ENCODE results near the gene RAB3IL1.
"Not testable (repeated sequence)": the region's sequence is repeated elsewhere in the genome, so short reads cannot be mapped to it uniquely, and the experiment has no call there.

RAB3IL1 gene

DNA sequence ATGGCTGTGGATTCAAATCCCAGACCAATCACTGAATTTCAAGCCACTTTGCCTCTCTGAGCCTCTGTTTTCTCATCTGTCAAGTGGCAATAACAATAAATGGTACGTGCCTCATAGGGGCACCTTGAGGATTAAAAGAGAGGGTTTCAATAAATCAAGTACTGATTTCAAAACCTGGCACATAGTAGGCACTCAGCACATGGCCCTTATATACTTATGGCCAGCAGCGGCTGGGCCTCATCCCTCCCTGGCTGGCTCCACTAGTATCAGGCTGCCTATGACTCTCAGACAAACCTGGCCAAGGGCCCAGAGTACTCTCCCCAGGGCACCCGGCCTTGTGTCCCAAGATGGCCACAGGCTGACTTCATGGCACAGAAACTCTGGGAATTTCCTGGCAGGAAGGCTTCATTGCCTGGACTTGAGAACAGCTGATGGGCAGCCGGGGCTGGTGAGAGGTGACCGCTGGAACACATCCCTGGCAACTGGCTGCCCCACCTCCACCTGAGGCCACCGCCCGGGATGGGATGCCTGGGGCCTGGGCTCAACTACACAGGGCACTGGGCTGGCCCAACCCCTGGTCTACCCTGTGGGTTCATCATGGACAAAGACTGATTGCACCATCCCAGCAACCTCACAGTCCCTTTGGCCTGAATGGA, 29.4 kb downstream of the RAB3IL1 start:
- peak overlapping the region; percentile 78 for H3K9ac ChIP-seq (ENCODE audit: low read length)
- no peaks in the 10 kb centered on the region for H3K9me3 ChIP-seq (ENCODE audit: control insufficient read depth, low read length)
- no peaks in the 10 kb centered on the region for H3K27me3 ChIP-seq (replicated peaks; ENCODE audit: control insufficient read depth, insufficient read depth, low read length)
- peaks cover 25% of the 10 kb centered on the region for H3K36me3 ChIP-seq (ENCODE audit: control insufficient read depth, insufficient read depth, low read length, severe bottlenecking)
- peaks cover 49% of the 10 kb centered on the region for H3K4me1 ChIP-seq (ENCODE audit: control insufficient read depth, insufficient read depth, low read length)
- peak; percentile 87 for DNase-seq (ENCODE audit: low read depth)
- peak overlapping the region; percentile 61 for H3K4me3 ChIP-seq (ENCODE audit: low read length)

- Histone ChIP-seq H3K9ac (ENCODE audit: low read length) (no peak overlapping the region), H3K4me3 (ENCODE audit: low read length) (peak overlapping the region; percentile 19), H3K36me3 (ENCODE audit: control insufficient read depth, insufficient read depth, low read length, severe bottlenecking) (peaks cover 28% of the 10 kb centered on the region), H3K4me1 (ENCODE audit: control insufficient read depth, insufficient read depth, low read length) (peaks cover 58% of the 10 kb centered on the region), H3K27me3 (replicated peaks; ENCODE audit: control insufficient read depth, insufficient read depth, low read length) (no peaks in the 10 kb centered on the region), H3K9me3 (ENCODE audit: control insufficient read depth, low read length) (no peaks in the 10 kb centered on the region)
- no peak for DNase-seq (ENCODE audit: low read depth)
Measured at GRCh38 chr11:61886643-61887042, 30.7 kb downstream of the RAB3IL1 start.

DNA sequence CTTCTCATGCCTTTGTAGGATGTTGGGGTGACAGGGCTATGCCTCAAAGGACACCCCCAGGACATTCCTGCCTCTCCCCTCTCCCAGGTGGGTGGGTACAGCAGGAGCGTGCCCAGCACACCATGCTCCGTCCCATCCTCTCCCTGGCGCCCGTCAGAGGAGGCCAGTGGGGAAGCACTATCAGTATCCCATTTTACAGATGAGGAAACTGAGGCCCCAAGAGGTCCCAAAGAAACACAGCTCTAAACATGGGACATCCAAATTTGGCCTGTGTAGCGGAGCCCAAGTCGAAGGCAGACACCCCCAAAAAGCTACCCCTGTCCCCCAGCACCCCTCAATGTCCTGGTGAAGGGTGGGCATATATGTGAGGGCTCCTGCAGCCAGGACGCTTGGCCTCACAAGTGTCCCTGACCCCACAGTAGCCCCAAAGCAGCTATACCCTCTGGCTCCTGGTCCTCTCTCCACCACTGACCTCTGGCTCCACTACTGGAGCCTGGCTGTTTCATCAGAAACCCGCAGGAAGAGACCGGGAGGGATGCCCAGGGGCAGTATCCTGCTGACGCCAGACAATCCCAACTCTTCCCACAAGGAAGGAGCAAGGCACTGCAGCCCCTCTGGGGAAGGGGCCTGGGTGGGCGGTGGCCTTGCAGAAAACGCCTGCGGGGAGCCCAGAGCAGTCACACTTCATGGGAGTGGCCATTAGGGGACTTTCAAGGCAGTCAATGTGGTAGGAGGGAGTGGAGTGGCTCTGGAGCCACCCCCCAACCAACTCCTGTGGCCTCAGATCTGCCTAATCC, 31.4 kb downstream of the RAB3IL1 start:
- Histone ChIP-seq H3K4me1 (ENCODE audit: control insufficient read depth, insufficient read depth, low read length) (peaks cover 61% of the 10 kb centered on the region), H3K9me3 (ENCODE audit: control insufficient read depth, low read length) (no peaks in the 10 kb centered on the region), H3K9ac (ENCODE audit: low read length) (peak overlapping the region; percentile 17), H3K36me3 (ENCODE audit: control insufficient read depth, insufficient read depth, low read length, severe bottlenecking) (peaks cover 28% of the 10 kb centered on the region), H3K27me3 (replicated peaks; ENCODE audit: control insufficient read depth, insufficient read depth, low read length) (no peaks in the 10 kb centered on the region), H3K4me3 (ENCODE audit: low read length) (no peak overlapping the region)
- no peak for DNase-seq (ENCODE audit: low read depth)

DNA sequence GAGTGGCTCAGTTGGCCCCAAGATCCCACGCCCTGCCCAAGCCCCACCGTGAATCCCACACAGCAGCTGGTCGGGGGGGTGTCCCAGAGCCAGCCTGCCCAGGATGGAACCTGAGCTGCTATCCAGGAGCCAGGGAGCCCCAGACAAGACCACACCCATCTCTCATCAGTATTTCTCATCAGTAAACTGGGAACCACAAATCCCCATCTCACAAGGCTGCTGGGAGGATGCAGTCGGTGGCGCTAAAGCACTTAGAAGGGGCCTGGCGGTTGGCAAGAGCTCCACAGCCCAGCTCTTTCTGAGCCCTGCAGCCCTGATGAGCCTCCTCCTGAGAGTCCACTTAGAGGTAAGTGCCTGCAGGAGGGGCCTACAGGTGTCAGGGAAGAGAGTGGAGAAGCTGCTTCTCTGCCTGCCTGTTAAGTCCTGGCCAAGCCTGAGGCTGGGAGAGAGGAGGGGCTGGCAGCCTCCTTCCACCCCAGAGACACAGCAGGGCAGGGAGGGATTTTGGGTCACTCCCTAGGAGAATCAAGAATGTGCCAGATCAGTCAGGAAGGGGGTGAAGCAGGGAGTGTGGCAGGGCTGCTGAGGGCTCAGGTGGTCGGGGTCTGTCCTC, 32.1 kb downstream of the RAB3IL1 start:
- no peaks in the 10 kb centered on the region for H3K27me3 ChIP-seq (replicated peaks; ENCODE audit: control insufficient read depth, insufficient read depth, low read length)
- peaks cover 28% of the 10 kb centered on the region for H3K36me3 ChIP-seq (ENCODE audit: control insufficient read depth, insufficient read depth, low read length, severe bottlenecking)
- no peak for DNase-seq (ENCODE audit: low read depth)
- peak overlapping the region; percentile 17 for H3K9ac ChIP-seq (ENCODE audit: low read length)
- H3K9me3 ChIP-seq (ENCODE audit: control insufficient read depth, low read length) = no peaks in the 10 kb centered on the region
- H3K4me3 ChIP-seq (ENCODE audit: low read length) = no peak overlapping the region
- peaks cover 62% of the 10 kb centered on the region for H3K4me1 ChIP-seq (ENCODE audit: control insufficient read depth, insufficient read depth, low read length)

- Histone ChIP-seq H3K27me3 (replicated peaks; ENCODE audit: control insufficient read depth, insufficient read depth, low read length) (no peaks in the 10 kb centered on the region), H3K4me1 (ENCODE audit: control insufficient read depth, insufficient read depth, low read length) (peaks cover 58% of the 10 kb centered on the region), H3K9me3 (ENCODE audit: control insufficient read depth, low read length) (no peaks in the 10 kb centered on the region), H3K36me3 (ENCODE audit: control insufficient read depth, insufficient read depth, low read length, severe bottlenecking) (peaks cover 40% of the 10 kb centered on the region), H3K9ac (ENCODE audit: low read length) (no peak overlapping the region), H3K4me3 (ENCODE audit: low read length) (no peak overlapping the region)
- no peak for DNase-seq (ENCODE audit: low read depth)
Measured at GRCh38 chr11:61883947-61884346, 33.4 kb downstream of the RAB3IL1 start.

- Histone ChIP-seq H3K4me3 (ENCODE audit: low read length) (no peak overlapping the region), H3K36me3 (ENCODE audit: control insufficient read depth, insufficient read depth, low read length, severe bottlenecking) (peaks cover 46% of the 10 kb centered on the region), H3K9me3 (ENCODE audit: control insufficient read depth, low read length) (no peaks in the 10 kb centered on the region), H3K27me3 (replicated peaks; ENCODE audit: control insufficient read depth, insufficient read depth, low read length) (no peaks in the 10 kb centered on the region), H3K9ac (ENCODE audit: low read length) (no peak overlapping the region), H3K4me1 (ENCODE audit: control insufficient read depth, insufficient read depth, low read length) (peaks cover 52% of the 10 kb centered on the region)
- DNase-seq (ENCODE audit: low read depth) = no peak
Measured at GRCh38 chr11:61883327-61883726, 34.0 kb downstream of the RAB3IL1 start.

DNA sequence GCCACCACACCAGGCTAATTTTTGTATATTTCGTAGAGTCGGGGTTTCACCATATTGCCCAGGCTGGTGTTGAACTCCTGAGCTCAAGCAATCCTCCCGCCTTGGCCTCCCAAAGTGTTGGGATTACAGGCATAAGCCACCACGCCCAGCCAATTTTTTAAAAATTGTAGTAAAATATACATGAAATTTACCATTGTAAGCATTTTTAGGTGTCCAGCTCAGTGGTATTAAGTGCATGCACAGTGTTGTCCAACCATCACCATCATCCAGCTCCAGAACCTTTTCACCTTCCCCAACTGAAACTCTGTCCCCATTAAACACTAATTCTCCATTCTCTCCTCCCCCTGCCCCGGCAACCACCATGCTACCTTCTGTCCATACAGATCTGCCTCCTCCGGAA, 34.5 kb downstream of the RAB3IL1 start:
- H3K4me1 ChIP-seq (ENCODE audit: control insufficient read depth, insufficient read depth, low read length) = peaks cover 50% of the 10 kb centered on the region
- no peak for DNase-seq (ENCODE audit: low read depth)
- H3K9ac ChIP-seq (ENCODE audit: low read length) = no peak overlapping the region
- no peaks in the 10 kb centered on the region for H3K27me3 ChIP-seq (replicated peaks; ENCODE audit: control insufficient read depth, insufficient read depth, low read length)
- peaks cover 51% of the 10 kb centered on the region for H3K36me3 ChIP-seq (ENCODE audit: control insufficient read depth, insufficient read depth, low read length, severe bottlenecking)
- no peaks in the 10 kb centered on the region for H3K9me3 ChIP-seq (ENCODE audit: control insufficient read depth, low read length)
- no peak overlapping the region for H3K4me3 ChIP-seq (ENCODE audit: low read length)

- not testable (repeated sequence) for H3K27me3 ChIP-seq (replicated peaks; ENCODE audit: control insufficient read depth, insufficient read depth, low read length); H3K9me3 ChIP-seq (ENCODE audit: control insufficient read depth, low read length); H3K4me3 ChIP-seq (ENCODE audit: low read length); DNase-seq (ENCODE audit: low read depth); H3K9ac ChIP-seq (ENCODE audit: low read length)
- Histone ChIP-seq H3K4me1 (ENCODE audit: control insufficient read depth, insufficient read depth, low read length) (peaks cover 44% of the 10 kb centered on the region), H3K36me3 (ENCODE audit: control insufficient read depth, insufficient read depth, low read length, severe bottlenecking) (peaks cover 55% of the 10 kb centered on the region)
Measured at GRCh38 chr11:61882267-61882666, 35.1 kb downstream of the RAB3IL1 start.

GRCh38 chr11:61881397-61881796, 36.0 kb downstream of the RAB3IL1 start:
- peaks cover 57% of the 10 kb centered on the region for H3K36me3 ChIP-seq (ENCODE audit: control insufficient read depth, insufficient read depth, low read length, severe bottlenecking)
- peak overlapping the region; percentile 31 for H3K9ac ChIP-seq (ENCODE audit: low read length)
- H3K4me3 ChIP-seq (ENCODE audit: low read length) = no peak overlapping the region
- no peaks in the 10 kb centered on the region for H3K27me3 ChIP-seq (replicated peaks; ENCODE audit: control insufficient read depth, insufficient read depth, low read length)
- DNase-seq (ENCODE audit: low read depth) = no peak
- H3K9me3 ChIP-seq (ENCODE audit: control insufficient read depth, low read length) = no peaks in the 10 kb centered on the region
- peaks cover 37% of the 10 kb centered on the region for H3K4me1 ChIP-seq (ENCODE audit: control insufficient read depth, insufficient read depth, low read length)

- no peak for DNase-seq (ENCODE audit: low read depth)
Measured at GRCh38 chr11:61880454-61880853, 36.9 kb downstream of the RAB3IL1 start.

GRCh38 chr11:61880031-61880430, 37.3 kb downstream of the RAB3IL1 start:
- no peaks in the 10 kb centered on the region for H3K27me3 ChIP-seq (replicated peaks; ENCODE audit: control insufficient read depth, insufficient read depth, low read length)
- no peak overlapping the region for H3K4me3 ChIP-seq (ENCODE audit: low read length)
- no peak for DNase-seq (ENCODE audit: low read depth)
- H3K9ac ChIP-seq (ENCODE audit: low read length) = no peak overlapping the region
- H3K36me3 ChIP-seq (ENCODE audit: control insufficient read depth, insufficient read depth, low read length, severe bottlenecking) = peaks cover 65% of the 10 kb centered on the region
- H3K4me1 ChIP-seq (ENCODE audit: control insufficient read depth, insufficient read depth, low read length) = peaks cover 25% of the 10 kb centered on the region
- no peaks in the 10 kb centered on the region for H3K9me3 ChIP-seq (ENCODE audit: control insufficient read depth, low read length)

More at GRCh38 chr11:61880454-61880853, 36.9 kb downstream of the RAB3IL1 start:
- no peak overlapping the region for H3K4me3 ChIP-seq (ENCODE audit: low read length)
- H3K9me3 ChIP-seq (ENCODE audit: control insufficient read depth, low read length) = no peaks in the 10 kb centered on the region
- H3K9ac ChIP-seq (ENCODE audit: low read length) = no peak overlapping the region
- H3K27me3 ChIP-seq (replicated peaks; ENCODE audit: control insufficient read depth, insufficient read depth, low read length) = no peaks in the 10 kb centered on the region
- peaks cover 29% of the 10 kb centered on the region for H3K4me1 ChIP-seq (ENCODE audit: control insufficient read depth, insufficient read depth, low read length)
- peaks cover 63% of the 10 kb centered on the region for H3K36me3 ChIP-seq (ENCODE audit: control insufficient read depth, insufficient read depth, low read length, severe bottlenecking)
